22Rv1 (cell line): ENCODE results near the gene PPM1F.

Source experiments
- CTCF ChIP-seq: fragments of 450-650 bp; IDR thresholded peaks from 2 replicates; pipeline ENCODE4 v1.5.1; 2017; ENCODE audit warnings: mild to moderate bottlenecking
- ZFX ChIP-seq: fragments of 450-650 bp; IDR thresholded peaks from 2 replicates; pipeline ENCODE4 v1.6.1; 2017; ENCODE audit warnings: antibody characterized with exemption, borderline replicate concordance

- TF ChIP-seq CTCF (no peak), ZFX (no peak)
Observed at GRCh38 chr22:21990445-21991303, 38.0 kb upstream of the PPM1F start.
